Right ventricle myocardium superior (tissue), 1 donor: ENCODE results near the gene GPR146. TPM values are rescaled to one million over a fixed set of nuclear protein-coding genes. Genes with fewer than 3 reads are reported as not detected.

ENCODE experiments used
- ATAC-seq: fragments of 200-7000 bp; cut with Tn5 transposase; one replicate; pipeline ENCODE4 v1.9.1; 2020; ENCODE audit warnings: mild to moderate bottlenecking; ENCODE audit not compliant: poor library complexity
- DNase-seq: peaks from one replicate; pipeline ENCODE4 v3.0.0-alpha.2; 2020
- intact Hi-C: fragments of 100-400 bp; cut with DNase I; formaldehyde crosslinking; loops from one replicate; pipeline ENCODE4 v1.11.2; 2022
- total RNA-seq: library from RNA; stranded (reverse); fragmentation: NEBNext Ultra II Directional; extraction: Animal tissue kit (Norgen Biotek cat#: 25700); gene quantifications from one replicate; pipeline ENCODE4 v1.2.1, GENCODE V29; 2021
- donor health status: DM: no; HTN: yes; CAD: no; lungs with severe emphysema.

GPR146 gene
- total RNA-seq, 1 donor from 2014 or later, result 26.3 TPM

GRCh38 chr7:1083729-1084657 is 39.6 kb downstream of the GPR146 start:
- intact Hi-C loops, result no loop called here
- no peak for ATAC-seq
- peak; percentile 72 for DNase-seq

GRCh38 chr7:1085266-1085665 is 40.9 kb downstream of the GPR146 start:
- no peak for DNase-seq
- no peak for ATAC-seq
- intact Hi-C loops, result loop anchor here (5.0 kb wide), 1 partner anchor 37 kb away; no protein-coding TSS in a partner anchor

DNA sequence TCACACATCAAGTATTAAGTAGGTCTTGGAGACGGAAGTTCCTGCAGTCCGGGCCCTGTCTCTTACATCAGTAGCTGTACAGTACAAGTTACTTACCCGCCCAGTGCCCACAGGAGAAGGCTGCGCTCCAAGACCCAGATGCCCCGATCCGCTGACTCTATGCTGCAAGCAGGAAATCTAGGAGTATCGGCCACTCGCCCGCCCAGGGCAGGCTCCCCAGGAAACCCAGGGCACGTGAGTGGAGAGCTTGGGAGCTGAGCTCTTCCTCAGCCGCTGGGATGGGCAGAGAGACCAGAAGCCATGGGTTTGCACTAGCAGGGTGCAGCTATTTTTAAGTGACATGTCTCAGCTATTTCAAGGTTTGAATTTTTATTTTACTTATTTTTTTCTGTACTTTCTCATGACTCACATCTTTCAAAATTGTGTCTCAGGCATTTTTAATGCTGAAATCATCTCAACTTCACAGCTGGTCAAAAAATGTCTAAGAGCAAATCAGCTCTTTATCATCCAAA is 41.6 kb downstream of the GPR146 start:
- DNase-seq, result no peak
- intact Hi-C loops, result loop anchor here (5.0 kb wide), 1 partner anchor 36 kb away; no protein-coding TSS in a partner anchor
- ATAC-seq, result no peak

DNA sequence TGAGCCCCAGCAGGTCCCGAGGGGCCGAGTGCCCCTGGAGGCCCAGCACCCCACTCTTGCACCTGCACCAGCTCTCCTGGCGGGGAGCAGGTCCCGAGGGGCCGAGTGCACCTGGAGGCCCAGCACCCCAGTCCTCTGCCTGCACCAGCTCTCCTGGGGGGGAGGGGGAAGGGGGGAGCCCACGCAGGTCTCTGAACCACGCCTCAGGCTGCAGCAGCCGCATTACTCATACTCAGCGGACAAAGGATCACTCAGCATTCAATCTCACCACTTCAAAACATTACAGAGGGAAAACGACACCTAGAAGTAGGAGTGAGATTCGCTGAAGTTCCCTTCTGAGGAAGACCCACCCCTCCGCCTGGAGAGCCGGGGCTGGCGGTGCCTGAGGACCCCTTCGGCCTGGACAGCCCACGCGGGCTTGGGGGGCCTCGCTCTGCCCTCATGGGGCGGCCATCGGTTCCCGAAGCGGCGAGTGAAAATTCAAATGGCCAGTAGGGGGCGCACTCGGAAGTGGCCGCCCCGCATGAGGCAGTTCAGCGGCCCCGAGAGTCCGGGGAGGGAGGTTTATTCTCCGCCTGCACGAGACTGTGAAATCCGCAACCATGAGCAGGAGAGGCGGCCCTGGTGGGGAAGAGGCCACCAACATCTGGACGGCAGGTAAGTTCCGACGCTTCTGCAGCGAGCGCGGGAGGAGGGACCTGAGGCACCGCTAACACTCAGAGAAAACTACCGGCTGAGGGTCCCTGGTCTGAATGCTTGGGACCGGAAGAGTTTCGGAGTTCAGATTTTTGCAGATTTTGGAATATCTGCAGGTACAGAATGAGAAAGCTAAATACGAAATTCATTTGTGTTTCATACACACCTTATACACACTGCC is 42.5 kb downstream of the GPR146 start:
- peak; percentile 80 for DNase-seq
- ATAC-seq, result peak; percentile 83
- intact Hi-C loops, result loop anchor here (5.0 kb wide), 1 partner anchor 35 kb away; no protein-coding TSS in a partner anchor

- intact Hi-C loops, result loop anchor here (5.0 kb wide), 1 partner anchor 35 kb away; no protein-coding TSS in a partner anchor
- no peak for DNase-seq
- ATAC-seq, result no peak
Measured at GRCh38 chr7:1087465-1087814, 43.1 kb downstream of the GPR146 start.

DNA sequence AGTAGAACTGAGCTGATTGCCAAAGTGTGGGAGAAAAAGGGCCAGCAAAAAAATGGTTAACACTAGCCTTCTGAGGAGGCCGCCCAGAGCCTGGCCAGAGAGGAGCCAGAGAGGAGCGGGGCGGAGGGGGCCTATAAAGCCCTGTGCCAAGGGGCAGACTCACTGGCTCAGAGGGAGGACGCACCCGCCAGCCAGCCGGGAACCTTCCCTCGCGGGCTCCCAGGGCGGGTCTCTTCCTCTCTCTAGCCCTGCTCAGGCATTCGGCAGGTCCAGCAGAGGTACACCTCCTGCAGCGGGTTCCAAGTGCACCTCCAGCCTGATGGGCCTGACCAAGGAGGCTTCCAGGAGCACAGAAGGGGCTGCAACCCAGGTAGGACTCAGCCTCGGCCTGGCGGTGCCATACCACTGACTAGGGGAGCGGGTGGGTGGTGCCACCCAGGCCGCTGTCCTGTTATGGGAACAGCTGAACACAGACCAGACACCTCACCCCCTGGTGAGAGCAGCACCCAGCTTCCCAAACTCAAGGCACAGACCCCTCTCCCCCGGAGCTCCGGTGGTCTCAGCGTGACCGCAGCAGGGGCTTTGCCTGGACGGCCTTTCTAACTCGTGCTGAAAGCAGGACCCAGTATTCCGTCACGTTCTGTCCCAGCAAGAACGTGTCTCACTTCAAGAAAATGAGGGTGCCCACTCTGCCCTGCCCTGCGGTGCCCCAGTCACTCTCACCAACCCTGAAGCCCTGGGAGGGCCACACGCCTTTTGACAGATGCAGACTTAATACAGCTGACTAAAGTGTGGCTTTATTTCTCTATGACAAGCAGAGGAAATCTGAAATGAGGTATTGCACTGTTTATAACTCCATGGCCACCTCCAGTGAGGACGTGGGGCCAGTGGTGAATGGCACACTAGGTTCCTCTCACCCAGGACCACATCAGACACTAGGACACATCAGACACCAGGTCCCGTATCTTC is 43.9 kb downstream of the GPR146 start, which contains the start of gene GPER1:
Gene GPER1 (plus strand): TSS at position 162 of the 969 bp plus-strand sequence. CDS start 3,616 bp downstream, outside the sequence.
- ATAC-seq (peak; percentile 80), DNase-seq (peak; percentile 77)
- intact Hi-C loops, result loop anchor here (5.0 kb wide), 1 partner anchor 34 kb away; no protein-coding TSS in a partner anchor

GRCh38 chr7:1090236-1090635 is 45.9 kb downstream of the GPR146 start:
- intact Hi-C loops, result no loop called here
- DNase-seq (peak; percentile 40), ATAC-seq (no peak)

DNA sequence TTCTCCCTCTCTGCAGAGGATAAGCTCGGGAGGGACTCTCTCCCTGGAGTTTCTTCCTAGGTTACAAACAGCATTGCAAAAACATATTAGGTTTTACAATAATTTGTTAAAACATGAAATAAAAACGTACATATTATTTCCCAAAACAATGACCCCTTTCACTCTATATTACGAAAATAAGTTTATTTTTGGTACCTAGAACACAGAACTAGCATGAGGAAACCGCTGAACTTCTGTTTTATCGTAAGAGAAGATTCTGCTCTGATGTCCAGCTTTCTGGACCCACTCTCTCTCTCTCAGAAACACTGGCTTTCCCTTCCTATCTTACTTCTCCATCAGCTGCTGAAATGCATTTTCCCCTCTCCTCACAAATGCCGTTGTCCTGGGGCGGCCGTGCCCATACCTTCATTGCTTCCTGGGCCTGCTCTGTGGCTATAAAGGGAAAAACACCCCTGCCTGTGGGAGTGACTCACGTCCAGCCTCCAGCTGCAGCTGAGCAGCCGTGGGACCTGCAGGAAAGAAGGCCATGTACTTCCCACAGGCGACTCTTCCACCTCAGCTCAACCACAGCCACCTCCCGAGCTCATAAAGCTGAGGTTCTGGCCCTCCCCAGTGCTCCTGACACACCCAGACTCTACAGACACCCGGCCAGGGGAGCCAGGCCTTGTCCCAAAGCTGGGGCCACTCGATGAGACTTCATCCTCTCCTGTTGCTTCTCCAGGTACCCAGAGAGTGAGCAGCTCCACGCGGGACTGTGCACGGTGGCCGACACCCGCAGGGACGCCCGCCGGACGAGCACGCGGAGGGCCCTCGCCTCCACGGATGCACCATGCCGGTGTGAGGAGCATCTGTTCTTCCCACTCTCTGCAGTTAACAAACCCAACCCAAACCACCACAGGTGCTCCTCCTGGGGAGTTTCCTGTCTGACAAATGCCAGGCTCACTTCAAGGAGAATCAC is 46.6 kb downstream of the GPR146 start:
- intact Hi-C loops, result no loop called here
- DNase-seq (peak; percentile 30), ATAC-seq (no peak)

DNA sequence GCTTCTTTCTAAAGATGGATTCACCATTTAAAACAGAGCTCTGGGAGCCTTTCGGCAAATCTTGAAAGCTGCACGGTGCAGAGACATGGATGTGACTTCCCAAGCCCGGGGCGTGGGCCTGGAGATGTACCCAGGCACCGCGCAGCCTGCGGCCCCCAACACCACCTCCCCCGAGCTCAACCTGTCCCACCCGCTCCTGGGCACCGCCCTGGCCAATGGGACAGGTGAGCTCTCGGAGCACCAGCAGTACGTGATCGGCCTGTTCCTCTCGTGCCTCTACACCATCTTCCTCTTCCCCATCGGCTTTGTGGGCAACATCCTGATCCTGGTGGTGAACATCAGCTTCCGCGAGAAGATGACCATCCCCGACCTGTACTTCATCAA is 47.3 kb downstream of the GPR146 start:
- intact Hi-C loops, result no loop called here
- DNase-seq (peak; percentile 25), ATAC-seq (no peak)

- ATAC-seq (no peak), DNase-seq (peak; percentile 22)
- intact Hi-C loops, result no loop called here
Measured at GRCh38 chr7:1092161-1092632, 47.9 kb downstream of the GPR146 start.

- ATAC-seq (no peak), DNase-seq (no peak)
- intact Hi-C loops, result no loop called here
Measured at GRCh38 chr7:1092806-1093501, 48.6 kb downstream of the GPR146 start.

DNA sequence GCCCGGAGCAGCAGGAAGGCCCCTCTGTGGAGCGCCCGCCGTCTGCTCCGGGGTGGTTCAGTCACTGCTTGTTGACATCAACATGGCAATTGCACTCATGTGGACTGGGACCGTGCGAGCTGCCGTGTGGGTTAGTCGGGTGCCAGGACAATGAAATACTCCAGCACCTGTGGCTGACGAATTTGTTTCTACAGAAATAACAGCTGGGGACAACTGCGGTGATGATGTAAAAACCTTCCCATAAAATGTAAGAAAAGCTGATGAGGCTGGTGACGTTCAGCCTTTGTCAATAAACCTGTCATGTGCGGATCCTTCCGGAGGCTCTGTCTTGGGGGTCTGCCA is 49.1 kb downstream of the GPR146 start:
- DNase-seq (no peak), ATAC-seq (no peak)
- intact Hi-C loops, result no loop called here

- DNase-seq (no peak), ATAC-seq (no peak)
- intact Hi-C loops, result no loop called here
Measured at GRCh38 chr7:1093916-1094508, 49.7 kb downstream of the GPR146 start.

GRCh38 chr7:1094870-1095269 is 50.5 kb downstream of the GPR146 start:
- ATAC-seq, result no peak
- intact Hi-C loops, result no loop called here
- DNase-seq, result no peak

- ATAC-seq, result peak; percentile 26
Measured at GRCh38 chr7:1095621-1096155, 51.3 kb downstream of the GPR146 start.

More at GRCh38 chr7:1095621-1096155, 51.3 kb downstream of the GPR146 start:
- intact Hi-C loops, result no loop called here
- DNase-seq, result no peak
